Natural killer cell treated with Interleukin-12 subunit alpha and Interleukin-12 subunit beta and Interleukin-15 and Interleukin-18, amount 100 ng/mL, for 72 hours (primary cell): ENCODE measurements around the gene ESPNL. TPM values are rescaled to one million over a fixed set of nuclear protein-coding genes. Genes with fewer than 3 reads are reported as not detected.
"Not testable (repeated sequence)": the region's sequence is repeated elsewhere in the genome, so short reads cannot be mapped to it uniquely, and the experiment has no call there.

ENCODE experiments used
- ATAC-seq, 2 donors: fragments of 150-1000 bp; cut with Tn5 transposase in 1 of 2; sonication (Bioruptor Pico), chemical (Tn5 transposase) in 1 of 2; 2 replicates each; pipeline ENCODE4 v1.10.0; 2021
- DNase-seq: peaks from one replicate; pipeline ENCODE4 v3.0.0; 2022; ENCODE audit warnings: low spot score
- H3K27ac Mint-ChIP-seq, 2 donors: 1 replicate in 1 of 2; 2 replicates in 1 of 2; pipeline ENCODE4 v1.8.0; 2022; ENCODE audit warnings: mixed read lengths in 2 of 2, mild to moderate bottlenecking in 1 of 2, moderate library complexity in 1 of 2
- H3K27me3 Mint-ChIP-seq, 2 donors: 1 replicate in 1 of 2; 2 replicates in 1 of 2; pipeline ENCODE4 v1.8.0; 2022; ENCODE audit warnings: mixed read lengths in 2 of 2
- H3K36me3 Mint-ChIP-seq: one replicate; pipeline ENCODE4 v1.8.0; 2022; ENCODE audit warnings: mixed read lengths
- H3K4me1 Mint-ChIP-seq, 2 donors: 1 replicate in 1 of 2; 2 replicates in 1 of 2; pipeline ENCODE4 v1.8.0; 2022; ENCODE audit warnings: low read depth in 2 of 2, mixed read lengths in 2 of 2, mild to moderate bottlenecking in 1 of 2
- H3K4me3 Mint-ChIP-seq: one replicate; pipeline ENCODE4 v1.8.0; 2022; ENCODE audit warnings: mixed read lengths
- H3K9me3 Mint-ChIP-seq: 2 replicates; pipeline ENCODE4 v1.8.0; 2022; ENCODE audit warnings: mixed read lengths
- total RNA-seq, 2 donors: library from RNA; stranded (reverse); gene quantifications; one replicate each; pipeline ENCODE4 v1.2.3, GENCODE V29; 2022

Gene ESPNL
- total RNA-seq, 2 donors from 2014 or later = 0.19 TPM; not detected in 1

DNA sequence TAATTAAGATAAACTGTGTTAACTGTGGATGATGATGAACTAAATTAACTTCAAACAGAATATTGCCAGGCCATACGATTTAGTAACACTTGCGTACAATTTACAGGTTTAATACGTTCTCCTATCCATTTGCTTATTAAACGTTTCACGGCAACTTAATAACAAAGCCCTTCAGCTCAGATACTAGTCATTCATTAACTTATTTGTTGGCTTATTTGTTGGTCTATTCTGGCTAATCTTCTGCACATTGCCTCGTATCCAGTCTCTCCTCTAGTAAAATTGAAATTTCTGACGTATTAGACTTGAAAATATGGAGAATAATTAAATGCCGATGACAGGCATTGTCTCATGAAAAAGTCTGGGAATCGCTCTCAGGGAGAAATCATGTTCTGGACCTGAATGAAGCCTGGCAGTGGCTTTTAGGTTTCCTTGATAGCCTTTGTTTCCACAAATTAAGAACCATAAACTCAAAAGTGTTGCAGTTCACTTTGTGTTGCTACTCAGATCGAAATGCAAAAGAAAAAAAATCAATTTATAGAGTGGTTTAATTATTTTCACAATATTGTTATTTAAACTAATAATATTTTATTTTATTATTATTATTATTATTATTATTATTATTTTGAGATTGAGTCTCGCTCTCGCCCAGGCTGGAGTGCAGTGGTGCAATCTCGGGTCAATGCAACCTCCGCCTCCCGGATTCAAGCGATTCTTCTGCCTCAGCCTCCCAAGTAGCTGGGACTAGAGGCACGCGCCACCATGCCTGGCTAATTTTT is 34.9 kb upstream of the ESPNL start:
- DNase-seq (no peak), ATAC-seq (no peak)
- Mint-ChIP-seq H3K4me1 (peaks cover 36 to 43% of the 10 kb centered on the region in 2 donors), H3K9me3 (peaks cover 3% of the 10 kb centered on the region), H3K4me3 (no peak overlapping the region), H3K27me3 (no peaks in the 10 kb centered on the region), H3K27ac (no peak overlapping the region), H3K36me3 (peaks cover 37% of the 10 kb centered on the region)

DNA sequence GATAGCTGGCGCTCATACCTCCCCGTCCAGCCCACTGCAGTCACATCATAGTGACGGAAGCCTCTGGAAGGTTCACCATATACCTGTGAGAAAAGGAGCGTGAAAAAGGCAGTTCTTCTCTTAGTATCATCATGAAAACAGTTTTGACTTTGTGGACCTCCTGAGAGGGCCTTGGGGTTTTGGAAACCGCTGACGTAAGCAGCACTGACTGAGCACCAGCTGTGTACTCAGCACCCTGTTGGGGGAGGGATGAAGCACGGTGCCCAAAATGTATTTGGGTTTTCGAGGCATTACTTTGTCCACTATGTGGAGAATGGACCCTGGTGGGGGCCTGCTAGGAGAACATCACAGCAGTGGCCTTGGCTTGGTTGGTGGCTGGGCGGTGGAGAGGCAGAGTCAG is 33.9 kb upstream of the ESPNL start:
- ATAC-seq = no peak
- DNase-seq = no peak
- Mint-ChIP-seq H3K36me3 (peaks cover 36% of the 10 kb centered on the region), H3K4me3 (no peak overlapping the region), H3K27me3 (no peaks in the 10 kb centered on the region), H3K27ac (peak overlapping the region in 1 of 2 donors; percentile 64), H3K4me1 (peaks cover 35 to 40% of the 10 kb centered on the region in 2 donors), H3K9me3 (peaks cover 3% of the 10 kb centered on the region)

DNA sequence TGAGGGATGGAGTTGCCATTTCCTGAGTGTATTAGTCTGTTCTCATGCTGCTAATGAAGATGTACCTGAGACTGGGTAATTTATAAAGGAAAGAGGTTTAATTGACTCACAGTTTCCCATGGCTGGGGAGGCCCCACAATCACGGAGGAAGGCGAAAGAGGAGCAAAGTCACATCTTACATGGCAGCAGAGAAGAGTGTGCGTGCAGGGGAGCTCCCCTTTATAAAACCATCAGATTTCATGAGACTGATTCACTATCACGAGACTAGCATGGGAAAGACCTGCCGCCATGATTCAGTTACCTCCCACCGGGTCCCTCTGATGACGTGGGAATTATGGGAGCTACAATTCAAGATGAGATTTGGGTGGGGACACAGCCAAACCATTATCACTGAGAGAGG is 33.4 kb upstream of the ESPNL start:
- H3K4me3 Mint-ChIP-seq, DNase-seq, ATAC-seq, H3K27me3 Mint-ChIP-seq, H3K9me3 Mint-ChIP-seq: not testable (repeated sequence)
- peak overlapping the region in 1 of 2 donors; percentile 64 for H3K27ac Mint-ChIP-seq
- peaks cover 31% of the 10 kb centered on the region for H3K36me3 Mint-ChIP-seq
- H3K4me1 Mint-ChIP-seq = peaks cover 32 to 35% of the 10 kb centered on the region in 2 donors

DNA sequence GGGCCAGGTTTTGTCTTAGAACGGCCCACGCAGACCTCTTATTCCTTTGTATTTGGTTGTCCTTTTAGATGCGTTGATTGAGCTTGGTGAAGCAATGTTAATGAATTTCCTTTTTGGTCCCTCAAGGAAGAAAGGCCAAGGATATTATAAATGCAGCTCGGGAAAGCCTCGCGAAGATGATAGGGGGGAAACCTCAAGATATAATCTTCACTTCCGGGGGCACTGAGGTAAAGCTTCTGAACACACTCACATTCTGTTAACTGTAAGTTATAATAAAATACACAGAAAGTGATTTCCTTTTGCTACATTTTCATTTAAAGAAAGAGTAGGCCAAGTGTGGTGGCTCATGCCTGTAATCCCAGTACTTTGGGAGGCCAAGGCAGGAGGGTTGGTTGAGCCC is 32.2 kb upstream of the ESPNL start:
- Mint-ChIP-seq H3K4me3 (peak overlapping the region; percentile 18), H3K4me1 (peaks cover 28 to 29% of the 10 kb centered on the region in 2 donors), H3K27ac (peak overlapping the region in 1 of 2 donors; percentile 65), H3K27me3 (no peaks in the 10 kb centered on the region), H3K9me3 (peaks cover 3% of the 10 kb centered on the region), H3K36me3 (peaks cover 38% of the 10 kb centered on the region)
- no peak for DNase-seq
- no peak for ATAC-seq

DNA sequence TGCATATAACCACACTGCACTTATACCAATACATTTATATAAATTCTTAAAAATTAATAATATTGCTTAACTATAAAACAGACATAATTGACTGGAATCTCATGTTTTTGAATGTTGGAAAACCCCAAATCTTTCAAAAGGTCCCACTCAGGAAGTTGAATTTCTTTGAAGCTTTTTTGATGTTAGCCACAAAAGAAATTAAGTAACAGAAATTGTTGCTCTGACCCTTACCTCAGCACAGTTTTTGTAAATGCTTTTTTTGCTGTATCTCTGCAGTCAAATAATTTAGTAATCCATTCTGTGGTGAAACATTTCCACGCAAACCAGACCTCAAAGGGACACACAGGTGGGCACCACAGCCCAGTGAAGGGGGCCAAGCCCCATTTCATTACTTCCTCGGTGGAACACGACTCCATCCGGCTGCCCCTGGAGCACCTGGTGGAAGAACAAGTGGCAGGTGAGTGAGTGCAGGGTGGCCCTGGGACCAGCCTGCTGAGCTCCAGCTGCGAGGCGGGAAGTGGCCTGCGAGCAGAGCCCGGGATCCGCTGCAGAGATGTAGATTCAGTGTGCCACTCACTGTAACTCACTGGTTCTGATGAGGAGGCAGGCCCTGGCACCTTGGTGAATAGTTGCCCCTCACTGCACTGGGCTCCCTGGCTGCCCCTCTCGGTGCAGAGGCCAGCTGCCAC is 31.0 kb upstream of the ESPNL start:
- peak overlapping the region; percentile 69 for H3K4me3 Mint-ChIP-seq
- H3K4me1 Mint-ChIP-seq = peaks cover 22 to 23% of the 10 kb centered on the region in 2 donors
- H3K36me3 Mint-ChIP-seq = peaks cover 38% of the 10 kb centered on the region
- H3K27me3 Mint-ChIP-seq = no peaks in the 10 kb centered on the region
- H3K9me3 Mint-ChIP-seq = peaks cover 3% of the 10 kb centered on the region
- H3K27ac Mint-ChIP-seq = peak overlapping the region; percentile 56 to 81
- ATAC-seq = peak; percentile 24 to 50
- DNase-seq = no peak

DNA sequence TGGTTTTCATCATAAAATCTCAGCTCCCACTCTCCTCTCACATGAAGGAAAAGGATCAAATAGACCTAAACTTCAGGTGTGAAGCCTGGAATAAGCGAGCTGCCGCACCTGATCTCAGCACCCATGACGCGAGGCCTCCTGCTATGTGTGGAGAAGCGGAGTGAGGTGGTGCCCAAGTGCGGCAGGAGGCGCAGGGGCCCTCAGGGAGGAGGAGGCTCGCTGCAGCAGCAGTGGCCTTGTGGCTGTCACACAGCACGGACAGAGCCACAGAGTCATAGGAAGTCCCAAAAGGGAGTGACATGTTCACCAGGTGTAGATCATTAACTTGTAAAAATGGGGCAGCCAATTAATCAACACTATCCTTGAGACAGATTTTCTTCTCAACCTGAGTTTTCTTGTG is 30.3 kb upstream of the ESPNL start:
- no peak for DNase-seq
- H3K4me3 Mint-ChIP-seq = peak overlapping the region; percentile 69
- peaks cover 3% of the 10 kb centered on the region for H3K9me3 Mint-ChIP-seq
- H3K4me1 Mint-ChIP-seq = peaks cover 21 to 24% of the 10 kb centered on the region in 2 donors
- no peaks in the 10 kb centered on the region for H3K27me3 Mint-ChIP-seq
- no peak for ATAC-seq
- peak overlapping the region; percentile 56 to 81 for H3K27ac Mint-ChIP-seq
- peaks cover 41% of the 10 kb centered on the region for H3K36me3 Mint-ChIP-seq

DNA sequence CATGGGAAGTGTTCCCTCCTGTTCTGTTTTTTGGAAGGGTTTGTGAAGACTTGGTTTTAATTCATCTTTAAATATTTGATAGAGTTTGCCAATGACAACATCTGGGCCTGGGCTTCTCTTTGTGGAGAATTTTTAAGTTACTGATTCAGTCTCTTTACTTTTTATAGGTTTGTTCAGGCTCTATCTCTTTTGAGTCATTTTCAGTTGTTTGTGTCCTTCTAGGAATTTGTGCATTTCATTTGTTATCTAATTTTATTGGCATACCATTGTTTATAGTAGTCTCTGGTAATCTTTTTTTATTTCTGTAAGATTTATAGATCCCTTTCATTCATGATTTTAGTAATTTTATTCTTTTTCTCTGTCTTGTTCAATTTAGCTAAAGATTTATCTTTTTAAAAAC is 24.7 kb upstream of the ESPNL start:
- H3K27me3 Mint-ChIP-seq = no peaks in the 10 kb centered on the region

DNA sequence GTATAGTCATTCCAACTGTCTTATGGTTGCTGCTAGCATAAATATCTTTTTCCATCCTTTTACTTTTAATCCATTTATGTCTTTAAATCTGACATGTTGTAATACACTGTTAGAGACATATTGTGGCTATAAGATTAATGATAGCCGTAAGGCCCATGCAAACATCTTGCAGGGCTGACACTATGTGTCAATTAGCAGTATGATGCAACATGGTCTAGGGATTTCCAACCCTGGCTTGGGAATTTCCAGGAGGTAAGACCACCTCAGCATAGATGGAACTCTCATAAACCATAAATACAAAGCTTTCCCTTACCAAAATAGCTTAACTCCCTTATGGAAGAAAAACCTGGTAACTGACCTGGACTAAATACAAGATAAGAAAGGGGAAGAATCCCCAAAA is 22.8 kb upstream of the ESPNL start:
- peaks cover 24% of the 10 kb centered on the region for H3K36me3 Mint-ChIP-seq
- H3K9me3 Mint-ChIP-seq = no peaks in the 10 kb centered on the region
- peak overlapping the region in 1 of 2 donors; percentile 58 for H3K27ac Mint-ChIP-seq
- H3K4me3 Mint-ChIP-seq = no peak overlapping the region
- peak in 1 of 2 donors; percentile 55 for ATAC-seq
- H3K27me3 Mint-ChIP-seq = no peaks in the 10 kb centered on the region
- no peak for DNase-seq
- peaks cover 5 to 10% of the 10 kb centered on the region in 2 donors for H3K4me1 Mint-ChIP-seq

More for the DNA sequence above, 24.7 kb upstream of the ESPNL start:
- ATAC-seq (no peak), DNase-seq (no peak)
- H3K4me1 Mint-ChIP-seq = peaks cover 5 to 13% of the 10 kb centered on the region in 2 donors
- peaks cover 28% of the 10 kb centered on the region for H3K36me3 Mint-ChIP-seq
- no peaks in the 10 kb centered on the region for H3K9me3 Mint-ChIP-seq
- no peak overlapping the region for H3K27ac Mint-ChIP-seq
- H3K4me3 Mint-ChIP-seq = no peak overlapping the region

DNA sequence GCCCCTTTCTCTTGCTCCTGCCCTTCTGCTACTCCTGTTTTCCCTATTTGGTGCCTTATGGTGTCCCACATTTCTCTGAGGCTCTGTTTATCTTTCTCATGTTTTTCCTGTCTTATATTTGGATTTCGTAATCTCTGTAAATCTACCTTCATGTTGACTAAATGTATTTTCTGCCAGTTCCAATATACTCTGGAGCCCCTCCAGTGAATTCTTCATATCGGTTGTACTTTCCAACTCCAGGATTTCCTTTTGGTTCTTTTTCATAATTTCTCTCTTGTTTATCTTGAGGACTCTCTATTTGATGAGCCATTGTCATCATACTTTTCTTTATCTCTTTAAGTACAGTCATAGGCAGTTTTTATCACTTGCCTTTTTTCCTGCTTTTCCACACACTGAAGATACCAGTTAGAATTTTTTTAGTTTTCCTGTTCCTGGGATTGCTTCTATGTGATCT is 20.2 kb upstream of the ESPNL start:
- DNase-seq (no peak), ATAC-seq (no peak)
- Mint-ChIP-seq H3K27ac (no peak overlapping the region), H3K4me1 (peaks cover 3 to 8% of the 10 kb centered on the region in 2 donors), H3K4me3 (no peak overlapping the region), H3K9me3 (no peaks in the 10 kb centered on the region), H3K27me3 (no peaks in the 10 kb centered on the region), H3K36me3 (peaks cover 22% of the 10 kb centered on the region)

DNA sequence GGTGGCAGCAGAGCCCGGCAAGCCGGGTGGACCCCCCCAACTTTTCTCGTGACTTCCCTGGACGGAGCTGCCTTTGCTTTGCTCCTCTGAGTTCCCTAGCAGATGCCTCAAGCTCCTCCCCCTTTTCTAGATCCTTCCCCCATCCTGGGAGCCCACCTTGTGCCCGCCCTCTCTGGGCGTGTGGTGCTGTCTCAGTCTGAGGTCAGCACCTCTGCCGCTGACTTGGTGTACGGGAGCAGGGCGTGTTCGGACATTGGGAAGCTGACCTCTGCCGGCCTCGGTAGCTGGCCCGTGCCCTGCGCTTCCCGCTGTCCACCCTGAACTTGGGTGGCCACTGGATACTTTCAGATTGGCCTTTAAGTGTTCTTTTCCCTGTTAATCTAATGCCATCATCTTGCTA is 19.6 kb upstream of the ESPNL start:
- DNase-seq = no peak

DNA sequence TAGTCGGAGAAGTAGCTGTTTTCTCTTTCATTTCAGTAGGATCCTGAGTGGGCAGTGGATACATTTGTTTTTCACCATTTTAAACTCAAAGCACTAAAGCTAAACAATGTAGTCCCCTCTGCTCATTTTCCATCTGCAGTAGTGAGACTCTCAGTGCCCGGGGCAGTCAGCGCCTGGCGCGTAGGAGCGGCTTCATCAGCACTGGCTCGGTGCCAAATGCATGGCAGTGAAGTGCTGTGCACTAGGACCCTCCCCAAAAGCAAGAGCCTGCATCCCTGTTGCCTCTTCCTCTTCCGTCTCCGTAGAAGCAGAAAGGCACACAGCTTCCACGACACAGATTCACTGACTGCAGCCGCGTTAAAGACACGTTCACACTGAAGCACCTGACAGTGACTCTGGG is 19.0 kb upstream of the ESPNL start:
- DNase-seq = no peak
- Mint-ChIP-seq H3K4me3 (no peak overlapping the region), H3K4me1 (peaks cover 0 to 5% of the 10 kb centered on the region in 2 donors), H3K27ac (no peak overlapping the region), H3K27me3 (no peaks in the 10 kb centered on the region), H3K9me3 (no peaks in the 10 kb centered on the region), H3K36me3 (peaks cover 30% of the 10 kb centered on the region)
- no peak for ATAC-seq

More for the DNA sequence above, 19.6 kb upstream of the ESPNL start:
- no peak overlapping the region for H3K4me3 Mint-ChIP-seq
- no peak for ATAC-seq
- no peaks in the 10 kb centered on the region for H3K27me3 Mint-ChIP-seq
- H3K27ac Mint-ChIP-seq = no peak overlapping the region
- H3K36me3 Mint-ChIP-seq = peaks cover 25% of the 10 kb centered on the region
- H3K4me1 Mint-ChIP-seq = peaks cover 0 to 3% of the 10 kb centered on the region in 2 donors
- H3K9me3 Mint-ChIP-seq = no peaks in the 10 kb centered on the region

DNA sequence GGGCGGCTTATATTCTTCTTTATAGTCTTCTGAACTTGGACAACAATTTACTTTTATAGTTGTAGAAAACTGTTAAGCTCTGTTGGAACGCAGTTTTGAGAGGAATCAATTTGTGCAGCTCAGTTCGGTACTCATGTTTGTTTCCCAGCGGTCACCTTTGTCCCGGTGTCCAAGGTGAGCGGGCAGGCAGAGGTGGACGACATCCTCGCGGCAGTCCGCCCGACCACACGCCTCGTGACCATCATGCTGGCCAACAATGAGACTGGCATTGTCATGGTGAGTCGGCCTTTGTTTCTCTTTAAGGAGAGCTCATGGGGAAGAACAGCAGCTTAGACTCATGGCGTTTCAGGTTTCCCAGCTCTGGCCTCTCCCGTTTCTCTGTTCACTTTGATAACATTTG is 18.6 kb upstream of the ESPNL start:
- no peak for ATAC-seq

DNA sequence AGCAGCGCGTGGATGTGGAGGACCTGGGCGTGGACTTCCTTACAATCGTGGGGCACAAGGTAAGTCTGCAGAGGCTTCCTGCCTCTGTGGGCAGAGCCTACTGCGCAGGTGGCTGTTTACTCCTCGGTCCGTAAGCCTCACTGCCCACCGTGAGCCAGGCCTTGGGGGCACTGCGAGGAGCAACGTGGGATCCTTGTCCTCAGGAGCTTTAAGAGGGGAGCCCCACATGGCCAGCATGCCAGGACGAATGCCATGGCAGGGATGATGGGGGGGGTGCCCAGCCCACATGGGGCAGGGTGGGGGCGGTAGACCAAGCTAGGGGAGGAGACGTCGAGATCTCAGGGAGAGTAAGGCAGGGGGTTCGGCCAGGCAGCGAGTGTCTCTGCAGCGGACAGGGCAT is 18.0 kb upstream of the ESPNL start:
- DNase-seq (no peak), ATAC-seq (no peak)
- no peaks in the 10 kb centered on the region for H3K27me3 Mint-ChIP-seq
- H3K36me3 Mint-ChIP-seq = peaks cover 23% of the 10 kb centered on the region
- H3K4me1 Mint-ChIP-seq = peaks cover 3 to 9% of the 10 kb centered on the region in 2 donors
- H3K27ac Mint-ChIP-seq = no peak overlapping the region
- H3K4me3 Mint-ChIP-seq = no peak overlapping the region
- no peaks in the 10 kb centered on the region for H3K9me3 Mint-ChIP-seq

More for the DNA sequence above, 18.6 kb upstream of the ESPNL start:
- H3K4me3 Mint-ChIP-seq = no peak overlapping the region
- H3K27me3 Mint-ChIP-seq = no peaks in the 10 kb centered on the region
- DNase-seq = no peak
- H3K36me3 Mint-ChIP-seq = peaks cover 29% of the 10 kb centered on the region
- H3K4me1 Mint-ChIP-seq = peaks cover 0 to 5% of the 10 kb centered on the region in 2 donors
- H3K9me3 Mint-ChIP-seq = no peaks in the 10 kb centered on the region
- no peak overlapping the region for H3K27ac Mint-ChIP-seq

DNA sequence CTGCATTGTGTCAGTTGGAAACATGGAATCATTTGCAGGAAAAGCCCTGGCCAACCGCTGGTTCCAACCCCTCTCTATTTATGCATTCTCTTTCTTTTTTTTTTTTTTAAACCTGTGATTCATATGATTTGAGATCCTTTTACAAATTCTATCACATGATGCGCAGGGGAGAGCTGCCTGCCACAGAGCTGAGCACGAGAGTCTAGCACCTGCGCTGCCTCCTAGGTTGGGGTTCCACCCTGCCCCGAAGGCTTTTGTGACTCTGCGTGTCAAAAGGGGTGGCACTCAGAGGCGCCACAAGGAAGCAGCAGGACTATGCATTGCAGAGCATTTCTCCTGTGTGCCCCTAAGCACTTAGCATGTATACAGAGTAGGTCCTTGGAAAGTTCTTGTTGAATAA is 17.3 kb upstream of the ESPNL start:
- no peaks in the 10 kb centered on the region for H3K9me3 Mint-ChIP-seq
- no peak for DNase-seq
- no peaks in the 10 kb centered on the region for H3K27me3 Mint-ChIP-seq
- ATAC-seq = no peak
- H3K27ac Mint-ChIP-seq = no peak overlapping the region
- no peak overlapping the region for H3K4me3 Mint-ChIP-seq
- peaks cover 23% of the 10 kb centered on the region for H3K36me3 Mint-ChIP-seq
- peaks cover 7 to 10% of the 10 kb centered on the region in 2 donors for H3K4me1 Mint-ChIP-seq
